LNCaP clone FGC (cell line): ENCODE results near the gene DNAJC17.

Source experiments
- DNase-seq: peaks from one replicate; pipeline ENCODE4 v3.0.0-alpha.2; 2011; ENCODE audit warnings: low read depth
- H3K4me3 ChIP-seq: 2 replicates; pipeline ENCODE4 v1.5.1; 2011; ENCODE audit warnings: mild to moderate bottlenecking, low read depth, low read length, control low read depth
- CTCF ChIP-seq: IDR thresholded peaks from 2 replicates; pipeline ENCODE4 v1.5.1; 2012; ENCODE audit warnings: mild to moderate bottlenecking; ENCODE audit not compliant: control insufficient read depth, insufficient read depth; ENCODE audit errors: extremely low read depth

Gene DNAJC17

GRCh38 chr15:40737048-40737447 lies 70.2 kb downstream of the DNAJC17 start:
- H3K4me3 ChIP-seq, result peak overlapping the region; percentile 33
- DNase-seq, result peak; percentile 76
- TF ChIP-seq CTCF, result no peak

- peak overlapping the region; percentile 33 for H3K4me3 ChIP-seq
- DNase-seq, result no peak
- no peak for TF ChIP-seq CTCF
Observed at GRCh38 chr15:40736575-40736974, 70.7 kb downstream of the DNAJC17 start.

- no peak for DNase-seq
- no peak for TF ChIP-seq CTCF
- H3K4me3 ChIP-seq, result no peak overlapping the region
Observed at GRCh38 chr15:40731034-40731433, 76.2 kb downstream of the DNAJC17 start.

- H3K4me3 ChIP-seq, result no peak overlapping the region
- TF ChIP-seq CTCF, result no peak
- DNase-seq, result no peak
Observed at GRCh38 chr15:40723919-40724318, 83.4 kb downstream of the DNAJC17 start.

GRCh38 chr15:40722934-40723333 lies 84.3 kb downstream of the DNAJC17 start:
- DNase-seq, result no peak
- H3K4me3 ChIP-seq, result no peak overlapping the region
- no peak for TF ChIP-seq CTCF

GRCh38 chr15:40722354-40722753 lies 84.9 kb downstream of the DNAJC17 start:
- H3K4me3 ChIP-seq, result no peak overlapping the region
- no peak for DNase-seq
- no peak for TF ChIP-seq CTCF

GRCh38 chr15:40721701-40722100 lies 85.6 kb downstream of the DNAJC17 start:
- no peak for TF ChIP-seq CTCF
- DNase-seq, result no peak

More at GRCh38 chr15:40721701-40722100, 85.6 kb downstream of the DNAJC17 start:
- no peak overlapping the region for H3K4me3 ChIP-seq
